ENCODE results near the gene STX19.

DNA sequence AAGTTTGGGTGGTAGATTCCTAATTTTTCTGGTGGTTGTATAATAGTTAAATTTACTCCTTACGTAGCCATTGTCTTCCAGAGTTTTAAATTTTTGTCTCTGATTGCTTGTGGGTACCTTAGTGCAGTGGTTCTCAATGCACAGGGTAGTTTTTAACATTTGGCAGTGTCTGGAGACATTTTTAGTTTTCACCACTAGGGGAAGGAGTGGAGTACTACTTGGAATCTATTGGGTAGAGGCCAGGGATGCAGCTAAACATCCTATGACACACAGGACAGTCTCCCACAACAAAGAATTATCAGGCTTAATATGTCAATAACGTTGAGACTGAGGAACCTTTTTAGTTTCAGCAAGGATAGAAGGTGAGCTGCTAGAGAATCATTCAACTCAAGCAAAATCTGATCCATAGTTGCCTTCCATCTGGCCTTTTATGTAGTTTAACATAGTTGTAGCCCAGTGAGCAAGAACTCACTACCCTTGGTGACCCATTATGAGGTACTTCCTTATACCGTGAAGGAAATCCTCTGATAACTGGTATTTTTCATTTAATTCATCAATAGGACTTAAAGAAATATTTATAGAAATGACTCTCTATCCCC lies 8.6 kb upstream of the STX19 start:
- TF ChIP-seq CTCF (IDR thresholded peaks at IDR 0.05) (peak in 2 of 3 donors; percentile 25), POLR2A (IDR thresholded peaks at IDR 0.05) (no peak)

Measured in breast epithelium (tissue), 3 donors.